PFSK-1 (cell line): ENCODE results near the gene FAM200A.

Experiments used
- FOXP2 ChIP-seq: optimal IDR thresholded peaks from 2 replicates; pipeline ENCODE3; 2011; ENCODE audit warnings: borderline replicate concordance, control low read depth, inconsistent platforms; ENCODE audit not compliant: insufficient read depth; ENCODE audit errors: extremely low read length, extremely low read depth
- POLR2AphosphoS5 ChIP-seq: IDR thresholded peaks from 2 replicates; pipeline ENCODE4 v1.6.1; 2012; ENCODE audit warnings: low read depth, mild to moderate bottlenecking, control low read depth, low read length, moderate library complexity
- REST ChIP-seq, 2 experiments: IDR thresholded peaks; 2 replicates each; pipeline versions ENCODE4 v1.6.1 to v1.8.0; 2011 to 2012; ENCODE audit warnings: low read depth in 2 of 2, low read length in 2 of 2, control low read depth in 1 of 2, inconsistent platforms in 1 of 2, mild to moderate bottlenecking in 1 of 2, moderate library complexity in 1 of 2; ENCODE audit not compliant: insufficient read depth in 1 of 2
- SIN3A ChIP-seq: IDR thresholded peaks from 2 replicates; pipeline ENCODE4 v1.6.1; 2012; ENCODE audit warnings: mild to moderate bottlenecking, low read length, moderate library complexity, borderline replicate concordance; ENCODE audit not compliant: insufficient read depth
- TAF1 ChIP-seq: IDR thresholded peaks from 2 replicates; pipeline ENCODE4 v1.6.1; 2012; ENCODE audit warnings: low read length, control low read depth, borderline replicate concordance; ENCODE audit not compliant: insufficient read depth

Gene FAM200A

GRCh38 chr7:99500637-99501009 lies 51.3 kb downstream of the FAM200A start:
- TF ChIP-seq TAF1 (no peak), POLR2AphosphoS5 (no peak), REST (IDR thresholded peaks at IDR 0.05; ENCODE audit: insufficient read depth in 1 of 2, low read depth in 2 of 2, low read length in 2 of 2) (no peak), FOXP2 (no peak), SIN3A (no peak)

GRCh38 chr7:99499721-99500636 lies 51.9 kb downstream of the FAM200A start, which contains the start of gene ZNF394:
TSS of gene ZNF394 (minus strand) at chr7:99500281. CDS start at chr7:99500093, 188 bp downstream.
- peak; percentile 83; the same call in 1 of the 2 replicates for TF ChIP-seq POLR2AphosphoS5
- no peak; the same call in 1 of the 2 replicates for TF ChIP-seq SIN3A
- TF ChIP-seq FOXP2 = peak; percentile 79
- no peak; a peak in 1 of 4 replicates for TF ChIP-seq REST (IDR thresholded peaks at IDR 0.05; ENCODE audit: insufficient read depth in 1 of 2, low read depth in 2 of 2, low read length in 2 of 2)
- peak; percentile 77; the same call in 1 of the 2 replicates for TF ChIP-seq TAF1

- TF ChIP-seq SIN3A = no peak
- TF ChIP-seq TAF1 = no peak
- TF ChIP-seq POLR2AphosphoS5 = no peak
- TF ChIP-seq FOXP2 = no peak
- no peak for TF ChIP-seq REST (IDR thresholded peaks at IDR 0.05; ENCODE audit: insufficient read depth in 1 of 2, low read depth in 2 of 2, low read length in 2 of 2)
These were observed 52.6 kb downstream of the FAM200A start for GRCh38 chr7:99499371-99499720.

- TF ChIP-seq TAF1 = no peak
- TF ChIP-seq FOXP2 = no peak
- no peak for TF ChIP-seq POLR2AphosphoS5
- TF ChIP-seq REST (IDR thresholded peaks at IDR 0.05; ENCODE audit: insufficient read depth in 1 of 2, low read depth in 2 of 2, low read length in 2 of 2) = no peak
- no peak for TF ChIP-seq SIN3A
These were observed 53.4 kb downstream of the FAM200A start for GRCh38 chr7:99498546-99498944.
